GM12892 (cell line): ENCODE results near the gene TMPRSS4.

Source experiments
- DNase-seq: peaks from one replicate; pipeline ENCODE4 v3.0.0; 2011; ENCODE audit not compliant: insufficient read length
- FAIRE-seq: peaks from 2 replicates; lab custom pipeline; 2011; peaks lifted over from hg19 to GRCh38; lab: Jason Lieb, UNC
- POLR2A ChIP-seq: IDR thresholded peaks from 2 replicates; pipeline ENCODE4 v1.6.1; 2011; ENCODE audit warnings: low read depth, low read length, control low read depth
- POLR2AphosphoS5 ChIP-seq: IDR thresholded peaks from 2 replicates; pipeline ENCODE4 v1.6.1; 2011; ENCODE audit warnings: low read depth, low read length, control low read depth
- TAF1 ChIP-seq: IDR thresholded peaks from 2 replicates; pipeline ENCODE4 v1.6.1; 2011; ENCODE audit warnings: low read depth, mild to moderate bottlenecking, control low read depth, low read length, borderline replicate concordance

Gene TMPRSS4

DNA sequence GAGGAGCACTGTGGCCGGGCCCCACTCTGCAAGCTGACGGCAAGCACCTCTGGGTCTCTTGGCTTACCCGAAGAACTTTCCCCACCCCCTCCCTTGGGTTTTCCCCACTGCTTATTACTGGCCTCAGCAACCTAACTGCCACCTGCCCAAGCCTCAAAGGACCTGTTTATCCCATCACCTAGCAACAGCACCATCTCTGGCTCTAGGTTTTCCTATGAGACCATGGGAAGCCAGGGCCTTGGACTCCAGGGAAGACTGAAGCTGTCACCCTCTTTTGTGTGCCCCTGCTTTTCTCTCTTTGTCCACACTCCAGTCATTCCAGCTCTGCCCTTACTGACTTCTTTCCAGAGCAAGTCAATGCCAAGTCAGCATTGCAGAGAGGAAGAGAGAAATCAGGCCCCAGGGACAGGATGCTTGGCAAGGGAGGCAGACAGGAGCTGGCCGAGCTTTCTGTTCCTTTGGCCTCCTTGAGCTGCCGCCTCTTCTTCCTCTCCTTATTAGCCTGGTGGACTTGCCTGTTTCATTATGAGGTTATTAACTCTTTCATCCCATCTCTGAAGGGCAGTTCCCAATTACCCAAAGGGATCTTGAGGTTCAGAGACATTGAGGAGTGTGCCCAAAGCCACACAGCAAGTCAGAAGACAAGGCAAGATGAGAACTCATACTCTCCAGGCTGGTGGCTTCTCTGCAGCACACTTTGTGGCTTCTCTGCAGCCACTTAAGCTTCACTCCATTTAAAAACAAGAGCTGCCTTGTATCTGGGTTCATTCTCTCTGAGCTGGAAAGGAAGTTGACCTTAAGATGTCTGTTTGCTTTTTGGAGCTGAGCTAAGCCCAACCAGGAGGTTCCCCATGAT is 10.3 kb downstream of the TMPRSS4 start, which contains the start of gene SMIM35:
Gene SMIM35 (minus strand): TSS at position 51 of the 856 bp plus-strand sequence. CDS start 206 bp downstream, outside the sequence.
- TF ChIP-seq POLR2A (no peak), TAF1 (no peak), POLR2AphosphoS5 (no peak)
- FAIRE-seq (no peak), DNase-seq (no peak)

GRCh38 chr11:118087931-118088330 is 11.1 kb downstream of the TMPRSS4 start:
- no peak for TF ChIP-seq TAF1
- DNase-seq: no peak
- no peak for FAIRE-seq

- DNase-seq (no peak), FAIRE-seq (no peak)
- TF ChIP-seq POLR2A (no peak), TAF1 (no peak), POLR2AphosphoS5 (no peak)
These were observed 11.7 kb downstream of the TMPRSS4 start for GRCh38 chr11:118088531-118088930.

DNA sequence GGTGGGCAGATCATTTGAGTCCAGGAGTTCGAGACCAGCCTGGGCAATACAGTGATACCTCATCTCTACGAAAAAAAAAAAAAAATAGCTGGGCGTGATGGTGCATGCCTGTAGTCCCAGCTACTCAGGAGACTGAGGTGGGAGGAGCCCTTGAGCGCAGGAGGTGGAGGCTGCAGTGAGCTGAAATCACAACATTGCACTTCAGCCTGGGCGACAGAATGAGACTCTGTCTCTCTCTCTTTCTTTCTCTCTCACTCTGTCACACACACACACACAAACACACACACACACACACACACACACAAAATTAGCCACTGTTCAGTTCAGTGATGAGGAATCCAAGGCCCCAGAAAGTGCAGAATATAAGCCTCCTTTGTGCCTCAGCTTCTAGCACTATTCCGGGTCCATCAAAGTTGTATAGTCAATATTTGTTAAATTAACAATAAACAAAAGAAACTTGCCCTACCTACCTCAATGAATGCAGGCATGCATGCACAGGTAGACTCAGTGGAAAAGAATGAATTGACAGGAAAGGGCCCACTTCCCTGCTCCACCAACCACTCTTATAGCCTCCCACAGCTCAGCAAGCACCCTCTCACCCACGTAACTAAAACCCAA is 13.8 kb downstream of the TMPRSS4 start:
- TF ChIP-seq POLR2A: no peak
- no peak for TF ChIP-seq TAF1
- DNase-seq (no peak), FAIRE-seq (no peak)

DNA sequence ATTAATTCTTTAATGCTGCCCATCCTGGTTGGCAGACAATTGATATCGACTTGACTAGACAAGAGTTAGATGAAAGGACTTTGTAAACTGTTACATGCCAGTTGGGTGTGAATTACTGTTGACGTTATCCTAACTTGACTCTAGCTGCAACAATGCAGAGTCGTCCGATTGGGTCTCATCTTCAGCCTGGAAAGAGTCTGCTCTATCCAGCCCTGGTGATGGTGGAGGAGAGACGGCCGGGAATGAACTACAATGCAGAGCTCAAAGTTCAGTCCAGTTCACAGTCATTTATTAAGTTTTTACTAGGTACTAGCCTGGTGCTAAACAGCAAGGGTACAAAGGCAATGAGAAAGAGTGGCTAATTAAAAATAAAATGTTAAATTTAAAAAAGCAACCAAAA is 14.8 kb downstream of the TMPRSS4 start:
- no peak for FAIRE-seq
- no peak for TF ChIP-seq TAF1
- no peak for TF ChIP-seq POLR2AphosphoS5
- no peak for TF ChIP-seq POLR2A

DNA sequence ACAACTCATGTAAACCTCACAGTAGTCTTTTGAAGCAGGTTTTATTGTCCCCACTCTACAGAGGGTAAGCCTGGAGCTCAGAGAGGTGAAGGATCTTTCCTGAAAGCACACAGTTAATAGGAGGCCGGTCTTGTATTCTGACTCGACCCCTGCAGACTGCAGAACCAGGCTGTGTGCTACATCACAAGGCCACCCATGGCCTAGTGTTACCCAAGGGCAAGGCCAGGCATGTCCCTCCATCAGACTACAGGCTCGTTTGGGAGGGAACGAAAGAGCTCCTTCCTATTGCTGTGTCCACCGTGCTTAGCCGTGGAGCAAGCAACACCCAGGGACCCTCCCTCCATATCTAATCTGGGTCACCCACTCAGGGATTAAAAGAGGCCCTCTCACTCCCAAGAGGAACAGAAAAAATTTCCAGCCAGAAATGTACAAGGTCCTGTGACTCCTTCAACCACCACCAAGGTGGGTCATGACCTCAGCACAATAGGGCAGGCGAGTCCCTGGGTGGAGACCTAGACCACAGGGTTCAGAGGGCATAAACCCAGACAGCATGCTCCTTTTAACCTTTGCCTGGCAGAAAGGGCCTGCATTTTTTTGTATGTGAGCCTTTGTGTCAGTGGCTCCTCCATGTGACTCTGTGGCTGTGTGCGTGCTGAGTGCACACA is 16.2 kb downstream of the TMPRSS4 start:
- FAIRE-seq (no peak), DNase-seq (no peak)
- TF ChIP-seq POLR2A: no peak

More for the DNA sequence above, 14.8 kb downstream of the TMPRSS4 start:
- DNase-seq: no peak

- TF ChIP-seq POLR2A: no peak
- TF ChIP-seq TAF1: no peak
- TF ChIP-seq POLR2AphosphoS5: no peak
These were observed 18.6 kb downstream of the TMPRSS4 start for GRCh38 chr11:118095493-118095892.

DNA sequence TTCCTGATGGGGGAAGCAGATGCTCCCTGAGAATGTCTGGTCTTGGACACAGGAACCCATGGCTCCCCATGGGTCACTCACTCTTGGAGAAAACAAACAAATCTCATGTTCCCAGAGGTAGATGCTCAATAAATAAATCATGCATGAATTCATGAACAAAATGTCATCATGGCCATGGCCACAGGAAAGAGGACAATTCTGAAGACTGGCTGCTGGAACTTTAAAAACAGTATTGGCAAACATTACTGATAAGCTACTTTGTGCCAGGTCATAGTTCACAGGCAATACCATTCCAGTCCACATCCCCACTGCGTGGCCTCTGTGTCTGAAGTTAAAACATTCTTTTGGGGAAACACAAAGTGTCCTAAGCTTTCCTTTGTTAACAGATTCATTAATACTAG is 19.1 kb downstream of the TMPRSS4 start:
- FAIRE-seq (no peak), DNase-seq (no peak)
- no peak for TF ChIP-seq POLR2AphosphoS5
- no peak for TF ChIP-seq POLR2A
- no peak for TF ChIP-seq TAF1

More at GRCh38 chr11:118095493-118095892, 18.6 kb downstream of the TMPRSS4 start:
- no peak for DNase-seq
- FAIRE-seq: no peak

DNA sequence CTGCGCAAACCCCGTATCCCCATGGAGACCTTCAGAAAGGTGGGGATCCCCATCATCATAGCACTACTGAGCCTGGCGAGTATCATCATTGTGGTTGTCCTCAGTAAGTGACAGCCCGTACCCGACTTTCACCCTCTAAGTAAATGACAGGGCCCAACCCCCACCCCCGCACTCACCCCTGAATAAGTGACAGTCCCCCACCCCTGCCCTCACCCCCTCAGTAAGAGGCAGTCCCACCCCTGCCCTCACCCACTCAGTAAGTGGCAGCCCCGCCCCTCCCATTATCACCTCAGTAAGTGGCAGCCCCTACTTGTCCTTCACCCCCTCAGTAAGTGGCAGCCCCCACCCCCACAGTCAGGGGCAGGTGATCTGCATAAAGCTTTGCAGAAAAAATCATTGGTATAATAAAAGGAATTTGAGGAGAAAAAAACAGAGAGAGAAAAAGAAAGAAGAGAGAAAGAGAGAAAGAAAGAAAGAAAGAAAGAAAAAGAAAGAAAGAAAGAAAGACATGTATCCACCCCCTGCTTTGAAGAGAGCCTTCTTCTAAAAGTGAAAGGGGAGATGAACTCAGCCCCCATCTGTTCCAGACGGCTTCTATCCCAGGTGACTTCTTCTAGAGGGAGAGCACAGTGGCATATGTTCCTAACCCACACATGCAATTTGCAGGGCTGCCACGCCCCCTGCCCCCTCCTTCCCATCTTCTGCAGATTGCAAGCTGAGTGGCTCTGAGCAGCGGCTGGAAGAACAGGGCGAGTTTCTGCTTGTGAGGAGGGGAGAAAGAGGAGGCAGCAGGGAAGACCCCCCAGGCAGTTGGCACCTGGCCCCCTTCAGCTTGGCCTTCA is 22.3 kb downstream of the TMPRSS4 start:
- TF ChIP-seq POLR2AphosphoS5 (no peak), TAF1 (no peak), POLR2A (no peak)
- DNase-seq (no peak), FAIRE-seq (no peak)

DNA sequence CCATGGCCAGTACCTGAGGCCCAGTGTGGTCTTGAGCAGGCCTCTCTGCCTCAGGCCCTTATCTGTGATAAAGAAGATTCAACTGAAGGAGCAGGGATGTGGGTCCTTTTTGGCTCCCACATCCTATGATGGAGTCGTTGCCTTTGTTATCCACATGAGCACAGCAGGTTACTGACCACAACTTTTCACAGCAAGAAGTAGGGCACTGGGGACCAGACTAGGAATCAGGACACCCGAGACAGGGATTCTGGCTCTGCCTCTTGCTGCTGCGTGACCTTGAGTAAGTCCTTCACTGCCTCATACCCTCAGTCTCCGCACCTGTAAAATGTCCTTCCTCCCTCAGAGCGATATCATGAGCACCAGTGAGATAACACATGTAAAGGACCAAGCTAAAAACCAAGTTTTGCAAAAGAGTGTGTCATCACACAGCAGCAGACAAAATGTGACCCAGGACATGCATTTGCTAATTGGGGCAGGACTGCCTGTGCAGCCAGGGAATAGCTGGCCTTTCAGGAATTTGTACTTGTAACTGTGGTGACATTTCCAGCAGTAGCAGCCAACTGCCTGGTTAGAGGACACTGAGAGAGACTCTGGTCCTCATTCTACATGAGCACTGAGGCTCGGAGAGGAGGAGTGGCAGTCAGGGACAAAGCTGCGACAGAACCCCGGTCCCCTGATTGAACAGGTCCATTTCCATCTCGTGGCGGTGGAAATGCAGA is 23.1 kb downstream of the TMPRSS4 start:
- TF ChIP-seq POLR2AphosphoS5 (no peak), POLR2A (no peak), TAF1 (no peak)
- no peak for FAIRE-seq
- no peak for DNase-seq

DNA sequence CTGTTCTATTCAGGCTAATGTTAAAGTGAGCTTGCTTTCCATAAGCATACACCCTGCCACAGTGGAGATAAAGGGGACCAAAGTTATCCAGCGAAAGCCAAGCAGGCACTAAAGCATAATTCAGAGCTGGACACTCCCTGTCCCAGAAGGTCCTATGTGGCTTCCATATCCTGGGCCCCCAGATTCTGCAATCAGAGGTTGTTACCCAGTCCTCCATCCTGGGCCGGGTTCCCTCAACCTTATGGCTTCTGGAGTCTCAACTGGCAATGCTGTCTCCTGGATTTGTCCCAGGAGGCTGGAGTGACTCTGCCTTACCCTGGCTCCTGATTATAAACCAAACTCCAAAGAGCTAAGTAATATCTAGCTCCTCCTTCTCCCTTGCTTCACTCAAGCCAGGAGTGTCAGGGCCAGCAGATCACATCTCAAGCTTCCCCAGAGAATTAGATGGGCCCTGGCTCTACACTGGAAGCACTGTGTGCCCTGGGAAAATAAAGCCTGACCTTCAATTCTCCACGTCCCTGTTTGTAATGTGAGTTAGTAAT is 23.9 kb downstream of the TMPRSS4 start:
- TF ChIP-seq TAF1 (no peak), POLR2A (no peak), POLR2AphosphoS5 (no peak)
- FAIRE-seq (no peak), DNase-seq (no peak)
